OCI-LY7 (cell line): Measurements from ENCODE around the gene CAPN10. TPM values are rescaled to one million over a fixed set of nuclear protein-coding genes. Genes with fewer than 3 reads are reported as not detected.
"Not testable (repeated sequence)": the region's sequence is repeated elsewhere in the genome, so short reads cannot be mapped to it uniquely, and the experiment has no call there.

Experiments
- BruUV-seq: library from RNA; stranded (reverse); fragments of 400-500 nt; replicated peaks from 2 replicates; lab custom pipeline; 2021; lab: Mats Ljungman, UMichigan
- CTCF ChIA-PET: fragments of 300-600 bp; sonication (Branson Sonifier 250); formaldehyde crosslinking; loops from one replicate; lab custom pipeline; 2022; ENCODE audit warnings: antibody characterized with exemption; ENCODE audit not compliant: unreplicated experiment; lab: Charles Lee
- POLR2A ChIA-PET: fragments of 300-600 bp; sonication (Branson Sonifier 250); formaldehyde crosslinking; loops from one replicate; lab custom pipeline; 2022; ENCODE audit warnings: antibody characterized with exemption; lab: Charles Lee
- DNase-seq: peaks from one replicate; pipeline ENCODE4 v3.0.0-alpha.2; 2015; ENCODE audit warnings: low spot score
- H2AFZ ChIP-seq: fragments of 200-600 bp; sonication (generic), shearing (Covaris generic); 2 replicates; pipeline ENCODE4 v1.6.1; 2014; ENCODE audit warnings: mild to moderate bottlenecking, antibody characterized with exemption, low read length, moderate library complexity
- H3K27ac ChIP-seq: fragments of 200-600 bp; sonication (generic); 2 replicates; pipeline ENCODE4 v1.5.1; 2014; ENCODE audit warnings: mixed run types, low read depth, mild to moderate bottlenecking, moderate library complexity, low read length, inconsistent platforms; ENCODE audit not compliant: poor library complexity, severe bottlenecking
- H3K36me3 ChIP-seq: fragments of 200-600 bp; sonication (generic); 2 replicates; pipeline ENCODE4 v1.6.1; 2014; ENCODE audit warnings: mild to moderate bottlenecking, antibody characterized with exemption, low read length, moderate library complexity, mixed read lengths; ENCODE audit not compliant: insufficient read depth
- H3K4me1 ChIP-seq: fragments of 200-600 bp; sonication (generic); 2 replicates; pipeline ENCODE4 v1.5.1; 2014; ENCODE audit warnings: mild to moderate bottlenecking, low read length; ENCODE audit not compliant: insufficient read depth, poor library complexity, severe bottlenecking
- H3K4me2 ChIP-seq: fragments of 200-600 bp; sonication (generic); 2 replicates; pipeline ENCODE4 v1.6.1; 2014; ENCODE audit warnings: mild to moderate bottlenecking, low read length
- H3K4me3 ChIP-seq: fragments of 200-600 bp; sonication (generic); 2 replicates; pipeline ENCODE4 v1.5.1; 2014; ENCODE audit warnings: mild to moderate bottlenecking, low read depth, low read length; ENCODE audit not compliant: poor library complexity, severe bottlenecking
- H3K79me2 ChIP-seq: fragments of 200-600 bp; sonication (generic); 2 replicates; pipeline ENCODE4 v1.6.1; 2016; ENCODE audit warnings: low read depth, mild to moderate bottlenecking, low read length, moderate library complexity, mixed read lengths; ENCODE audit not compliant: insufficient read depth
- H3K9me2 ChIP-seq: fragments of 200-600 bp; sonication (generic); 2 replicates; pipeline ENCODE4 v1.6.1; 2016; ENCODE audit warnings: mild to moderate bottlenecking, low read length, mixed read lengths; ENCODE audit not compliant: insufficient read depth
- H3K9me3 ChIP-seq: fragments of 200-600 bp; sonication (generic); 2 replicates; pipeline ENCODE4 v1.6.1; 2014; ENCODE audit warnings: mild to moderate bottlenecking, mixed run types, low read length, mixed read lengths
- H4K20me1 ChIP-seq: fragments of 200-600 bp; sonication (generic); 2 replicates; pipeline ENCODE4 v1.6.1; 2014; ENCODE audit warnings: mild to moderate bottlenecking, antibody characterized with exemption, low read length, moderate library complexity, mixed read lengths; ENCODE audit not compliant: insufficient read depth
- EZH2phosphoT487 ChIP-seq: fragments of 200-600 bp; sonication (generic); IDR thresholded peaks from 2 replicates; pipeline ENCODE4 v1.6.1; 2018; ENCODE audit warnings: low read depth, borderline replicate concordance, mild to moderate bottlenecking, mixed run types, antibody characterized with exemption, low read length, moderate library complexity, mixed read lengths
- intact Hi-C: fragments of 100-400 bp; cut with micrococcal nuclease; formaldehyde crosslinking; loops from one replicate; pipeline ENCODE4 v1.10.0; 2022; ENCODE audit not compliant: unreplicated experiment
- total RNA-seq, 2 experiments: library from RNA; depleted of rRNA in 1 of 2; stranded (reverse); fragments of >200 nt in 1 of 2; shearing (Covaris generic) in 1 of 2; gene quantifications; 2 replicates each; pipeline ENCODE4 v1.2.3, GENCODE V29; 2014 to 2022
- TF ChIP-seq, protein P1 (sequence below): fragments of 200-600 bp; sonication (generic); conservative IDR thresholded peaks from 2 replicates; pipeline ENCODE4 v1.5.1; 2014; ENCODE audit warnings: mild to moderate bottlenecking, antibody characterized with exemption, low read length, moderate library complexity, mixed read lengths

The CAPN10 gene
- total RNA-seq, 2 experiments from 2014 or later = 70.6 to 78.1 TPM

- CTCF ChIA-PET = no interaction called here
- Histone ChIP-seq H3K27ac (no peak overlapping the region), H3K4me2 (no peak overlapping the region), H4K20me1 (no peaks in the 10 kb centered on the region), H3K9me2 (no peaks in the 10 kb centered on the region), H3K9me3 (no peaks in the 10 kb centered on the region; the same call in 1 of the 2 replicates), H2AFZ (no peak overlapping the region), H3K4me1 (no peaks in the 10 kb centered on the region), H3K4me3 (no peak overlapping the region), H3K36me3 (no peaks in the 10 kb centered on the region), H3K79me2 (no peaks in the 10 kb centered on the region)
- intact Hi-C loops = no loop called here
- TF ChIP-seq, protein P1, sequence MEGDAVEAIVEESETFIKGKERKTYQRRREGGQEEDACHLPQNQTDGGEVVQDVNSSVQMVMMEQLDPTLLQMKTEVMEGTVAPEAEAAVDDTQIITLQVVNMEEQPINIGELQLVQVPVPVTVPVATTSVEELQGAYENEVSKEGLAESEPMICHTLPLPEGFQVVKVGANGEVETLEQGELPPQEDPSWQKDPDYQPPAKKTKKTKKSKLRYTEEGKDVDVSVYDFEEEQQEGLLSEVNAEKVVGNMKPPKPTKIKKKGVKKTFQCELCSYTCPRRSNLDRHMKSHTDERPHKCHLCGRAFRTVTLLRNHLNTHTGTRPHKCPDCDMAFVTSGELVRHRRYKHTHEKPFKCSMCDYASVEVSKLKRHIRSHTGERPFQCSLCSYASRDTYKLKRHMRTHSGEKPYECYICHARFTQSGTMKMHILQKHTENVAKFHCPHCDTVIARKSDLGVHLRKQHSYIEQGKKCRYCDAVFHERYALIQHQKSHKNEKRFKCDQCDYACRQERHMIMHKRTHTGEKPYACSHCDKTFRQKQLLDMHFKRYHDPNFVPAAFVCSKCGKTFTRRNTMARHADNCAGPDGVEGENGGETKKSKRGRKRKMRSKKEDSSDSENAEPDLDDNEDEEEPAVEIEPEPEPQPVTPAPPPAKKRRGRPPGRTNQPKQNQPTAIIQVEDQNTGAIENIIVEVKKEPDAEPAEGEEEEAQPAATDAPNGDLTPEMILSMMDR = no peak
- TF ChIP-seq EZH2phosphoT487 = no peak
- DNase-seq = no peak
- BruUV-seq = no TSS peak
- POLR2A ChIA-PET = no interaction called here
These were observed 29.4 kb downstream of the CAPN10 start for GRCh38 chr2:240615820-240616547.

DNA sequence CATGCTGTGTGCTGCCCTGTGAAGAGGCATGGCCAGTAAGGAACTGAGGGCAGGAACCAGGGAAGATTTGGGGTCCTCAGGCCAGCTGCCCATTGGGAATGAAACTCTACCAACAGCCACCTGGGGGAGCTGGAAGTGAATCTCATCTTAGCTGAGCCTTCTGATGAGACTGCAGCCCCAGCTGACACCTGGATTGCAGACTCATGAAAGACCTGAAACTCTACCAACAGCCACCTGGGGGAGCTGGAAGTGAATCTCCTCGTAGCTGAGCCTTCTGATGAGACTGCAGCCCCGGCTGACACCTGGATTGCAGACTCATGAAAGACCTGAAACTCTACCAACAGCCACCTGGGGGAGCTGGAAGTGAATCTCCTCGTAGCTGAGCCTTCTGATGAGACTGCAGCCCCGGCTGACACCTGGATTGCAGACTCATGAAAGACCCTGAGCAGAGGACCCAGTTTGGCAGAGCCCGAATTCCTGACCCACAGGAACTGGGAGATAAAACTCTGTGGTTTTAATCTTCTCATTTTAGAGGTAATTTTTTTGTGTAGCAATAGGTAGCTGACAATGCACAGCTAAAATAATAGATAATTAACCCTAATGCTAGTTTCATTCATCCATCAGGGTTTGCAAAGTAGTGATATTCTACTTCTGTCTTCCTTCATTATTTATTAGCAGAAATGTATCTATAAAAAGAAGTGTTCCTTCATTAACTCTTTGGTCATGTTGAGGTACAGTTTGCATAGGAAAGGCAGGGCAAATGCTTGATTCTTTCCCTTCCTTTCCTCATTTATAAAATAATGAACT lies 30.5 kb downstream of the CAPN10 start:
- intact Hi-C loops, H3K9me3 ChIP-seq, H3K79me2 ChIP-seq, H3K27ac ChIP-seq, H3K4me2 ChIP-seq, H3K36me3 ChIP-seq, CTCF ChIA-PET, H4K20me1 ChIP-seq, H3K9me2 ChIP-seq, BruUV-seq, H3K4me1 ChIP-seq, H3K4me3 ChIP-seq, H2AFZ ChIP-seq, POLR2A ChIA-PET: not testable (repeated sequence)
- TF ChIP-seq, protein P1 = peak; percentile 66
- DNase-seq = peak; percentile 42

DNA sequence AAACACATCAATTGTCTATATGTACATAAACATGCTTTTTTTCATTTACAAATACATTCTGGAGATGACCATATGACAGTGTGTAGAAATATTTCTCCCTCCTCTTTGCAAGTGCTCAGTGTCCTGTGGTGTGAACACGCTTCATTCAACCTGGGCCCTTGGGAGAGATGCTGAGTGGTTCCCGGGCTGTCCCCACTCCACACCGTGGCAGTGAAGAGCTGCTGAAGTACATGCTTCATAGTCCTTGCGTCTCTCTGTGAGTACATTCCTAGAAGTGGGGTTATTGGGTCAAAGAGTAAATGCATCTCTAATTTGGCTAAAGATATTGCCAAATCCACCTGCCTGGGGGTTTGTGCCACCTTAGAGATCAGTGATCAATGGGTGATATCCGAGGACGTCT lies 32.2 kb downstream of the CAPN10 start:
- H4K20me1 ChIP-seq = no peaks in the 10 kb centered on the region
- no peak for DNase-seq
- ChIA-PET POLR2A (no interaction called here), CTCF (no interaction called here)
- H3K36me3 ChIP-seq = no peaks in the 10 kb centered on the region
- no peak overlapping the region for H2AFZ ChIP-seq
- no peaks in the 10 kb centered on the region for H3K9me2 ChIP-seq
- peaks cover 6% of the 10 kb centered on the region for H3K4me1 ChIP-seq
- no peaks in the 10 kb centered on the region for H3K79me2 ChIP-seq
- BruUV-seq = no TSS peak
- intact Hi-C loops = no loop called here
- no peak overlapping the region for H3K4me3 ChIP-seq
- H3K9me3 ChIP-seq = no peaks in the 10 kb centered on the region; the same call in 1 of the 2 replicates
- H3K4me2 ChIP-seq = no peak overlapping the region
- TF ChIP-seq, protein P1 = no peak
- TF ChIP-seq EZH2phosphoT487 = no peak
- H3K27ac ChIP-seq = no peak overlapping the region
